GM23338 (cell line): Measurements from ENCODE around the gene PRKCH. TPM values are rescaled to one million over a fixed set of nuclear protein-coding genes. Genes with fewer than 3 reads are reported as not detected.

Source experiments
- ATAC-seq: fragments of 200-7000 bp; cut with Tn5 transposase; 3 replicates; pipeline ENCODE4 v1.9.1; 2020
- DNase-seq: peaks from one replicate; pipeline ENCODE4 v3.0.0-alpha.2; 2015; ENCODE audit warnings: low spot score
- H2AFZ ChIP-seq: fragments of 200-600 bp; sonication (generic); 2 replicates; pipeline ENCODE4 v1.8.0; 2016; ENCODE audit warnings: antibody characterized with exemption, mild to moderate bottlenecking, moderate library complexity
- H3F3A ChIP-seq: fragments of 200-600 bp; sonication (generic); replicated peaks from 2 replicates; pipeline ENCODE4 v1.8.0; 2017; ENCODE audit warnings: antibody characterized with exemption, mixed run types, low read depth
- H3K27ac ChIP-seq: fragments of 200-600 bp; sonication (generic); 2 replicates; pipeline ENCODE4 v1.6.1; 2016; ENCODE audit warnings: low read depth
- H3K27me3 ChIP-seq: fragments of 200-600 bp; sonication (generic); 2 replicates; pipeline ENCODE4 v1.8.0; 2016; ENCODE audit warnings: mild to moderate bottlenecking, mixed run types, moderate library complexity; ENCODE audit not compliant: insufficient read depth
- H3K36me3 ChIP-seq: fragments of 200-600 bp; sonication (generic); 2 replicates; pipeline ENCODE4 v1.8.0; 2016; ENCODE audit warnings: mild to moderate bottlenecking; ENCODE audit not compliant: insufficient read depth
- H3K4me1 ChIP-seq: fragments of 200-600 bp; sonication (generic); 2 replicates; pipeline ENCODE4 v1.8.0; 2016; ENCODE audit warnings: mild to moderate bottlenecking, moderate library complexity; ENCODE audit not compliant: insufficient read depth
- H3K4me2 ChIP-seq: fragments of 200-600 bp; sonication (generic); 2 replicates; pipeline ENCODE4 v1.7.1; 2017; ENCODE audit warnings: mixed run types
- H3K4me3 ChIP-seq: fragments of 200-600 bp; sonication (generic); 2 replicates; pipeline ENCODE4 v1.6.1; 2016; ENCODE audit warnings: mixed run types
- H3K79me2 ChIP-seq: fragments of 200-600 bp; sonication (generic); replicated peaks from 2 replicates; pipeline ENCODE4 v1.8.0; 2017; ENCODE audit warnings: mild to moderate bottlenecking; ENCODE audit not compliant: insufficient read depth
- H3K9me2 ChIP-seq: fragments of 200-600 bp; sonication (generic); 2 replicates; pipeline ENCODE4 v1.8.0; 2017; ENCODE audit not compliant: insufficient read depth
- H4K20me1 ChIP-seq: fragments of 200-600 bp; sonication (generic); replicated peaks from 2 replicates; pipeline ENCODE4 v1.8.0; 2017; ENCODE audit warnings: mild to moderate bottlenecking; ENCODE audit not compliant: insufficient read depth
- H3K27ac Mint-ChIP-seq: 2 replicates; pipeline ENCODE4 v1.8.0; 2020; ENCODE audit warnings: inconsistent platforms, mild to moderate bottlenecking, moderate library complexity, mixed read lengths
- H3K27me3 Mint-ChIP-seq: 3 replicates; pipeline ENCODE4 v1.8.0; 2022; ENCODE audit warnings: low read depth, mild to moderate bottlenecking, moderate library complexity, mixed read lengths, inconsistent platforms; ENCODE audit not compliant: insufficient read depth, poor library complexity
- H3K36me3 Mint-ChIP-seq: 3 replicates; pipeline ENCODE4 v1.8.0; 2021; ENCODE audit warnings: low read depth, mild to moderate bottlenecking, inconsistent platforms, moderate library complexity, mixed read lengths
- H3K4me1 Mint-ChIP-seq: 3 replicates; pipeline ENCODE4 v1.8.0; 2020; ENCODE audit warnings: mild to moderate bottlenecking, inconsistent platforms, mixed read lengths
- H3K4me3 Mint-ChIP-seq: 3 replicates; pipeline ENCODE4 v1.8.0; 2021; ENCODE audit warnings: moderate library complexity, mild to moderate bottlenecking, inconsistent platforms, mixed read lengths
- H3K9me3 Mint-ChIP-seq: 3 replicates; pipeline ENCODE4 v1.8.0; 2020; ENCODE audit warnings: moderate library complexity, mild to moderate bottlenecking, inconsistent platforms, mixed read lengths
- CREB1 ChIP-seq: fragments of 250-450 bp; sonication (Bioruptor Pico); IDR thresholded peaks from 2 replicates; pipeline ENCODE4 v1.5.0; 2020; ENCODE audit warnings: low read depth, mild to moderate bottlenecking, moderate library complexity
- CTCF ChIP-seq, 2 experiments: fragments of 200-600 bp in 1 of 2; sonication (generic) in 1 of 2; conservative IDR thresholded peaks; 2 replicates each; pipeline versions ENCODE4 v1.5.1 to v1.6.1; 2016 to 2017; ENCODE audit warnings: antibody characterized with exemption in 2 of 2, low read depth in 2 of 2, mild to moderate bottlenecking in 2 of 2, moderate library complexity in 1 of 2
- ETS1 ChIP-seq: IDR thresholded peaks from 2 replicates; pipeline ENCODE4 v1.6.1; 2016; ENCODE audit warnings: antibody characterized with exemption
- EZH2 ChIP-seq: fragments of 200-600 bp; sonication (generic); IDR thresholded peaks from one replicate; pipeline ENCODE4 v1.8.0; 2017; ENCODE audit warnings: antibody characterized with exemption, mild to moderate bottlenecking, low read depth; ENCODE audit not compliant: unreplicated experiment
- EZH2phosphoT487 ChIP-seq: fragments of 200-600 bp; sonication (generic); IDR thresholded peaks from one replicate; pipeline ENCODE4 v1.8.1; 2018; ENCODE audit warnings: antibody characterized with exemption; ENCODE audit not compliant: unreplicated experiment
- JUNB ChIP-seq: IDR thresholded peaks from one replicate; pipeline ENCODE4 v1.6.1; 2016; ENCODE audit warnings: antibody characterized with exemption; ENCODE audit not compliant: unreplicated experiment
- NANOG ChIP-seq: IDR thresholded peaks from 2 replicates; pipeline ENCODE4 v1.6.1; 2016; ENCODE audit warnings: antibody characterized with exemption, borderline replicate concordance
- POLR2AphosphoS5 ChIP-seq: IDR thresholded peaks from 2 replicates; pipeline ENCODE4 v1.6.1; 2016; ENCODE audit warnings: antibody characterized with exemption, low read depth
- REST ChIP-seq: IDR thresholded peaks from one replicate; pipeline ENCODE4 v1.6.1; 2018; ENCODE audit warnings: antibody characterized with exemption; ENCODE audit not compliant: unreplicated experiment
- STAT1 ChIP-seq: IDR thresholded peaks from one replicate; pipeline ENCODE4 v1.6.1; 2016; ENCODE audit warnings: antibody characterized with exemption; ENCODE audit not compliant: unreplicated experiment
- ZNF114 ChIP-seq: fragments of 250-450 bp; sonication (Bioruptor Pico); IDR thresholded peaks from 2 replicates; pipeline ENCODE4 v1.5.0; 2020; ENCODE audit warnings: mild to moderate bottlenecking, moderate library complexity
- ZNF331 ChIP-seq: fragments of 250-450 bp; sonication (Bioruptor Pico); IDR thresholded peaks from 2 replicates; pipeline ENCODE4 v1.5.0; 2020; ENCODE audit warnings: low read depth, mild to moderate bottlenecking, moderate library complexity
- ZNF462 ChIP-seq: fragments of 250-450 bp; sonication (Bioruptor Pico); IDR thresholded peaks from 2 replicates; pipeline ENCODE4 v1.5.0; 2020; ENCODE audit warnings: mild to moderate bottlenecking, moderate library complexity
- polyA plus RNA-seq: library from polyadenylated mRNA; unstranded; fragments of >200 nt; fragmentation: Nextera tagmentation; extraction: Ambion mirVana; gene quantifications from 2 replicates; pipeline ENCODE4 v1.2.1, GENCODE V29; 2016
- total RNA-seq: library from RNA; depleted of rRNA; stranded (reverse); fragments of >200 nt; shearing (Covaris generic); gene quantifications from 2 replicates; pipeline ENCODE4 v1.2.3, GENCODE V29; 2014

The PRKCH gene
- total and polyA plus RNA-seq, 2 experiments from 2014 or later, result 5.4 to 10.1 TPM

- H3K36me3 ChIP-seq, result no peaks in the 10 kb centered on the region
- peak overlapping the region; percentile 97 for H3K27ac ChIP-seq
- DNase-seq, result no peak
- H3K27ac Mint-ChIP-seq, result peak overlapping the region; percentile 98
- H3K9me3 Mint-ChIP-seq, result no peaks in the 10 kb centered on the region
- H3K4me3 ChIP-seq, result no peak overlapping the region
- peaks cover 77% of the 10 kb centered on the region for H3K4me1 ChIP-seq
- H3K4me2 ChIP-seq, result peak overlapping the region; percentile 59
- peaks cover 4% of the 10 kb centered on the region for H3K27me3 Mint-ChIP-seq
- peaks cover 2% of the 10 kb centered on the region; the same call in 1 of the 2 replicates for H3K9me2 ChIP-seq
- H3K4me3 Mint-ChIP-seq, result peak overlapping the region; percentile 39; the same call in 1 of the 3 replicates
- no peak for ATAC-seq
- peaks cover 70% of the 10 kb centered on the region for H3K4me1 Mint-ChIP-seq
- no peaks in the 10 kb centered on the region for H4K20me1 ChIP-seq
- H3F3A ChIP-seq, result no peaks in the 10 kb centered on the region
- H3K27me3 ChIP-seq, result no peaks in the 10 kb centered on the region
- H3K36me3 Mint-ChIP-seq, result no peaks in the 10 kb centered on the region; the same call in 2 of the 3 replicates
- TF ChIP-seq EZH2phosphoT487, result no peak
- no peak for TF ChIP-seq ETS1
- no peak for TF ChIP-seq NANOG
- TF ChIP-seq ZNF462, result no peak
- TF ChIP-seq EZH2, result no peak
- TF ChIP-seq ZNF114 (CRISPR knock-in tag), result no peak
- TF ChIP-seq JUNB, result no peak
- TF ChIP-seq ZNF331, result no peak
- no peak for TF ChIP-seq STAT1
- TF ChIP-seq REST, result no peak
- TF ChIP-seq CREB1, result no peak
- TF ChIP-seq POLR2AphosphoS5, result no peak
- no peak for TF ChIP-seq CTCF (conservative IDR thresholded peaks at IDR 0.05; ENCODE audit: low read depth in 2 of 2)
- no peaks in the 10 kb centered on the region for H3K79me2 ChIP-seq
- peak overlapping the region; percentile 17; the same call in 1 of the 2 replicates for H2AFZ ChIP-seq
Measured at GRCh38 chr14:61503167-61503801, 181.9 kb downstream of the PRKCH start.
